ENCODE results near the gene RHBDF1. TPM values are rescaled to one million over a fixed set of nuclear protein-coding genes. Genes with fewer than 3 reads are reported as not detected.

Gene RHBDF1
- total and polyA plus RNA-seq, 2 donors from 2014 or later, result 12.0 to 33.1 TPM

DNA sequence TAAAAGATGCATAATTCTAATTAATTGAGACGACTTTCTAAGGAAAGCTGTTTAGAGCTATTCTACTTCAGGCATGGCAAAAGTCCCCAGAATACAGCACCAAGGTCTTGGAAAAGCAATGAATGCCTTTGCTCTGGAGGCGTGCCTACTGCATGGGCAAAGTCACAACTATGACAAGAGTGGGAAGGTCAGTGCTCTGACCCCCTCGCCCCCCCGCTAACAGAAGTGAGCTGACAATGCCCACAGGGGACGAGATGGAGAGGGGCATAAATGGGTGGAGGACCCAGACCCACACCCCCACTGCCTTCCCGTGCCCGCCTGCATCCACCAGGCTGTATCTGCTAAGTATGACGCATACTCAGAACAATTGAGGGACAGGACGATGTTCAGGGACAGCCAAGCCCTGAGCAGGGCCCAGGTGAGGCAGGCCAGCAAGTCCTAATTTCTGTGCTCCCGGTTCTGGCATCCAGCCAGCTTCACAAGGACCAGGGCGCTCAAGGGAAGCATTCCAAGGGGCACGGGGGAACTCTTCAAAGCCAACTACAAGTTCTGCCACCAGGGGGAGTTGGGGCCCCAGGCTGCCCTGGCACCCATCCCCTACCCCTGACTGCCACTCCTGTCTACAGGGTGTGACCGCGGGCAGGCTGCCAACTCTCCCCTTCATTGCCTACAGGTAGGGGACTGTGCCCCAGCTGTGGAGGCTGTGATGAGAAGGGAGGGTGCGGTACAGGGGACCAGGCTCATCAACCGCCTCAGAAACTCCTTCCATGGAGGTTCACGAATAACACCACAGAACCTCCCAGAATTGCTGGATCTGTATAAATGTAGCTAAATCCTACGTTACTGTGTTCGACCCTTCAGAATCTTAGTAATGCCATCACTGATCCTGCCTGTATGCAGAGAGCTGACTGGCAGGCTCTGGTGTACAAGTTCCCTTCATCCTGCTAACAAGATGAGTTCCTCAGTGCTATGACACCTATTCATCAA lies 45.2 kb upstream of the RHBDF1 start:
- Histone ChIP-seq H3K4me3 (ENCODE audit: low read length in 3 of 3) (no peak overlapping the region), H3K9me3 (ENCODE audit: control insufficient read depth in 2 of 3, insufficient read depth in 1 of 3, low read length in 3 of 3) (no peaks in the 10 kb centered on the region), H3K27me3 (ENCODE audit: control insufficient read depth, insufficient read depth, low read length) (no peaks in the 10 kb centered on the region), H3K36me3 (ENCODE audit: control insufficient read depth in 2 of 3, insufficient read depth in 3 of 3, low read length in 3 of 3) (peaks cover 0 to 14% (median 0%) of the 10 kb centered on the region in 3 donors), H3K4me1 (ENCODE audit: control insufficient read depth in 2 of 3, insufficient read depth in 2 of 3, low read depth in 1 of 3, low read length in 3 of 3) (no peaks in the 10 kb centered on the region), H3K27ac (ENCODE audit: low read depth in 2 of 2, low read length in 2 of 2) (no peak overlapping the region), H3K9ac (ENCODE audit: low read length in 3 of 3) (no peak overlapping the region)
- TF ChIP-seq, protein P1, sequence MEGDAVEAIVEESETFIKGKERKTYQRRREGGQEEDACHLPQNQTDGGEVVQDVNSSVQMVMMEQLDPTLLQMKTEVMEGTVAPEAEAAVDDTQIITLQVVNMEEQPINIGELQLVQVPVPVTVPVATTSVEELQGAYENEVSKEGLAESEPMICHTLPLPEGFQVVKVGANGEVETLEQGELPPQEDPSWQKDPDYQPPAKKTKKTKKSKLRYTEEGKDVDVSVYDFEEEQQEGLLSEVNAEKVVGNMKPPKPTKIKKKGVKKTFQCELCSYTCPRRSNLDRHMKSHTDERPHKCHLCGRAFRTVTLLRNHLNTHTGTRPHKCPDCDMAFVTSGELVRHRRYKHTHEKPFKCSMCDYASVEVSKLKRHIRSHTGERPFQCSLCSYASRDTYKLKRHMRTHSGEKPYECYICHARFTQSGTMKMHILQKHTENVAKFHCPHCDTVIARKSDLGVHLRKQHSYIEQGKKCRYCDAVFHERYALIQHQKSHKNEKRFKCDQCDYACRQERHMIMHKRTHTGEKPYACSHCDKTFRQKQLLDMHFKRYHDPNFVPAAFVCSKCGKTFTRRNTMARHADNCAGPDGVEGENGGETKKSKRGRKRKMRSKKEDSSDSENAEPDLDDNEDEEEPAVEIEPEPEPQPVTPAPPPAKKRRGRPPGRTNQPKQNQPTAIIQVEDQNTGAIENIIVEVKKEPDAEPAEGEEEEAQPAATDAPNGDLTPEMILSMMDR (IDR thresholded peaks at IDR 0.05; ENCODE audit: borderline replicate concordance, extremely low read depth, insufficient read depth), result peak; percentile 56
- DNase-seq, result peak; percentile 81 to 88 (median 84)
- FAIRE-seq, result no peak
- intact Hi-C loops (cut with DNase I), result no loop called here

DNA sequence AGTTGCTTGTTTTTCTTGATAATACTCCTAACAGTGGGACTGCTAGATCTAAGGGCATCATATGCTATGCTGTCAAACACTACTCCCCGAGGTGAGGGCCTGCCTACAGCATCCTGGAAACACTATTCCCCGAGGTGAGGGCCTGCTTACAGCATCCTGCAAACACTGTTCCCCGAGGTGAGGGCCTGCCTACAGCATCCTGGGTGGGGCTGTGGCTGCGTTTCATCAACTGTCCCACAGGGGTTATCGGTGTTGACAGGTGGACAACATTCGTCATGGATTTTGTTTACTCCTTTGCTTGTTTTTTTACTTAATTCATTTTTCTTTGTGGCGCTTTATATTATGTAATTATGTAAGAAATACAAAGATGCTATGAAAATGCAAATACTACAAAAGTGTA lies 43.6 kb upstream of the RHBDF1 start:
- no peaks in the 10 kb centered on the region for H3K27me3 ChIP-seq (ENCODE audit: control insufficient read depth, insufficient read depth, low read length)
- H3K4me3 ChIP-seq (ENCODE audit: low read length in 3 of 3), result no peak overlapping the region
- peaks cover 0 to 26% (median 0%) of the 10 kb centered on the region in 3 donors for H3K36me3 ChIP-seq (ENCODE audit: control insufficient read depth in 2 of 3, insufficient read depth in 3 of 3, low read length in 3 of 3)
- no peak overlapping the region for H3K27ac ChIP-seq (ENCODE audit: low read depth in 2 of 2, low read length in 2 of 2)
- DNase-seq (peak in 1 of 5 donors; percentile 30), FAIRE-seq (no peak)
- TF ChIP-seq, protein P1 (IDR thresholded peaks at IDR 0.05; ENCODE audit: borderline replicate concordance, extremely low read depth, insufficient read depth), result no peak
- no peak overlapping the region for H3K9ac ChIP-seq (ENCODE audit: low read length in 3 of 3)
- H3K9me3 ChIP-seq (ENCODE audit: control insufficient read depth in 2 of 3, insufficient read depth in 1 of 3, low read length in 3 of 3), result no peaks in the 10 kb centered on the region
- H3K4me1 ChIP-seq (ENCODE audit: control insufficient read depth in 2 of 3, insufficient read depth in 2 of 3, low read depth in 1 of 3, low read length in 3 of 3), result no peaks in the 10 kb centered on the region
- intact Hi-C loops (cut with DNase I), result no loop called here

DNA sequence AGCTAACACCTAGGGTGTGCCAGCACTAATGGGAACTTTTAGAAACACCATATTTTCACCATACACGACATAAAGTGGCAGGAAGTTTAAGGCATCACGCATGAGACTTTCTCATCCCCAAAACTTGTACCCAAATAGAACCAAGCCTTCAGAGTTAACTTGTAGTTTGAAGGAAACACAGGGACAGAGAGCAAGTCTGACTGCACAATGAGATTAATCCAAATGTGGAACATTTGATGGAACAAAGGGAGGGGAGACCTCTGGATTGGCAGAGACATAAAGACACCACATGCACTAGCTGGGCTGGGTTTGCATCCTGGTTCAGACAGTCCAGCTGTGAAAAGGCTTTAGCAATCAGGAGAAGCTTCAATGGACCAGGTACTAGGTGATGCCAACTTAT lies 41.9 kb upstream of the RHBDF1 start:
- Histone ChIP-seq H3K27me3 (ENCODE audit: control insufficient read depth, insufficient read depth, low read length) (no peaks in the 10 kb centered on the region), H3K4me1 (ENCODE audit: control insufficient read depth in 2 of 3, insufficient read depth in 2 of 3, low read depth in 1 of 3, low read length in 3 of 3) (no peaks in the 10 kb centered on the region), H3K36me3 (ENCODE audit: control insufficient read depth in 2 of 3, insufficient read depth in 3 of 3, low read length in 3 of 3) (peaks cover 0 to 30% (median 0%) of the 10 kb centered on the region in 3 donors), H3K4me3 (ENCODE audit: low read length in 3 of 3) (no peak overlapping the region), H3K9ac (ENCODE audit: low read length in 3 of 3) (no peak overlapping the region), H3K9me3 (ENCODE audit: control insufficient read depth in 2 of 3, insufficient read depth in 1 of 3, low read length in 3 of 3) (no peaks in the 10 kb centered on the region), H3K27ac (ENCODE audit: low read depth in 2 of 2, low read length in 2 of 2) (no peak overlapping the region)
- FAIRE-seq (no peak), DNase-seq (no peak)
- intact Hi-C loops (cut with DNase I), result no loop called here
- TF ChIP-seq, protein P1 (IDR thresholded peaks at IDR 0.05; ENCODE audit: borderline replicate concordance, extremely low read depth, insufficient read depth), result no peak

Data from kidney (tissue), 14 donors.